HG02840 (cell line): ENCODE data around the gene RMC1.

Source experiments
- ATAC-seq: cut with Tn5 transposase; IDR thresholded peaks from one replicate; pipeline ENCODE4 v1.9.1; 2021; ENCODE audit warnings: mild to moderate bottlenecking, moderate library complexity, moderate number of reproducible peaks; ENCODE audit not compliant: unreplicated experiment, low FRiP score

Gene RMC1

GRCh38 chr18:23529604-23530003, 26.3 kb downstream of the RMC1 start:
- no peak for ATAC-seq

- ATAC-seq: no peak
Observed at GRCh38 chr18:23530195-23530594, 26.9 kb downstream of the RMC1 start.

GRCh38 chr18:23531912-23532311, 28.6 kb downstream of the RMC1 start:
- no peak for ATAC-seq

- ATAC-seq: no peak
Observed at GRCh38 chr18:23532848-23533247, 29.5 kb downstream of the RMC1 start.

GRCh38 chr18:23534276-23534675, 31.0 kb downstream of the RMC1 start:
- no peak for ATAC-seq

- no peak for ATAC-seq
Observed at GRCh38 chr18:23536204-23536603, 32.9 kb downstream of the RMC1 start.

GRCh38 chr18:23537274-23537673, 34.0 kb downstream of the RMC1 start:
- ATAC-seq: no peak

GRCh38 chr18:23538001-23538400, 34.7 kb downstream of the RMC1 start:
- ATAC-seq: no peak

GRCh38 chr18:23538870-23539269, 35.6 kb downstream of the RMC1 start:
- ATAC-seq: no peak

- no peak for ATAC-seq
Observed at GRCh38 chr18:23539296-23539695, 36.0 kb downstream of the RMC1 start.

GRCh38 chr18:23539911-23540525, 36.7 kb downstream of the RMC1 start:
- no peak for ATAC-seq

GRCh38 chr18:23540867-23541266, 37.6 kb downstream of the RMC1 start:
- no peak for ATAC-seq

- ATAC-seq: no peak
Observed at GRCh38 chr18:23541349-23542093, 38.2 kb downstream of the RMC1 start.

GRCh38 chr18:23542461-23542860, 39.1 kb downstream of the RMC1 start:
- ATAC-seq: no peak

GRCh38 chr18:23545247-23545789, 42.0 kb downstream of the RMC1 start:
- no peak for ATAC-seq

GRCh38 chr18:23547306-23547705, 44.0 kb downstream of the RMC1 start:
- no peak for ATAC-seq

- no peak for ATAC-seq
Observed at GRCh38 chr18:23547846-23548245, 44.5 kb downstream of the RMC1 start.

- no peak for ATAC-seq
Observed at GRCh38 chr18:23548275-23548674, 45.0 kb downstream of the RMC1 start.

- ATAC-seq: no peak
Observed at GRCh38 chr18:23548719-23549118, 45.4 kb downstream of the RMC1 start.

GRCh38 chr18:23550898-23551297, 47.6 kb downstream of the RMC1 start:
- no peak for ATAC-seq

- no peak for ATAC-seq
Observed at GRCh38 chr18:23551978-23552377, 48.7 kb downstream of the RMC1 start.

GRCh38 chr18:23552505-23552904, 49.2 kb downstream of the RMC1 start:
- no peak for ATAC-seq
